Endometrium (tissue), 2 donors: ENCODE measurements around the gene MTARC2.
A peak's percentile ranks its signal among the peaks of the same experiment; 100 is the strongest.

Experiments used
- FAIRE-seq: peaks from 2 replicates; lab custom pipeline; 2012; peaks lifted over from hg19 to GRCh38; lab: Jason Lieb, UNC
- donor health status: control.
- donor health status: control.

Gene MTARC2

DNA sequence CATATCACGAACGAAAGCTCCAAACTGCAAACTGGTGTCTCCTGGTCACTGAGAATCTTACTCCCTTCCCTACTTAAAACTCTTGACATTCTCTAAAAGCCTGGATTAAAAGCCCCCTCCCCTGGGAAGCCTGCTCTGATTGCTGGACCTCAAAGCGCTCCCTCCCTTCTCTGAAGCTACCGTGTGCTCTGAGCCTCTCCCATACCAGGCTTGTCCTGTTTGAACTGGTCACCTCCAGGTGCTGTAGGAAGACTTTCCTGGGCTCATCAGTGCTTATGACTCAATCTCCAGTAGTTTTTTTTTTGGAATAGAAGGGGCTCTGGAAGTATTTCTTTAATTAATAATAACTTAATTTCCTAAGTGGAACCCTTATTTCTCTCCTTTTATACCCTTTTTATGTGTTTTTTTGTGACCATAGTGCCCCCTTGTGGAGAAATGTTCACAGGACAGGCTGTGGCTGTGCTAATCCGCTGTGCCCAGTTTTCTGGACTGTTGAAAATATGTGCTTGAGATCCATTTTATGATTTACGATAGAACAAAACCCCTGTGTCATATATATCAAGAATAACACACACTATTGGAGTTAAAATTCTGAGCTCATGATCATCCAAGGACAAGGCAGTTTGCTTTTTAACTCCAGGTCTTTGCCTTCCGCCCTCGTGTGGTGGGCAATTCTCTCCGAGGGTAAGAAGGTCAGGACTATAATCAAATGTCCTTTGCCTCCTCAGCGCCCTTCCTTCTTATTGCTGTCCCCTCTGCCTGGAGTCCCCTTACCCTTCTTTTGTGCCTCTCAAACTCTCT lies 55.5 kb downstream of the MTARC2 start:
- no peak for FAIRE-seq

DNA sequence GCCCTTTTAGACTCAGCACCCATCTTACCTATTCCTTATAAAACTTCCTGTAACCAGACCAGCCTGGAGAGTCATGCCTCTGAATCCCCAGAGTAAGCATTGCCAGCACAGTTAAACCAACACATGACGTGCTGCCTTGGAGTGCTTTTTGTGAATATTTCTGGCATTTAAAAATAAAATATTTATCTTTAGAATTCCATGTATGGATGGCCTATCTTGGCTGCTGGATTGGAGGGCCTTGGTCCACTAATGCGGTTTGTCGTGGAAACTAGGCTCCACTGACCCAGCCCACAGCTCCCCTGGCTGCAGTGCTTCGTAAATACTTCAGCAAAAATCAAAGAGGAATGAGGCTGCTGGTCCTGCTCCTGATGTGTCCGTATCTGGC lies 56.1 kb downstream of the MTARC2 start:
- FAIRE-seq, result no peak

GRCh38 chr1:220806408-220806807 lies 58.3 kb downstream of the MTARC2 start:
- FAIRE-seq, result no peak

DNA sequence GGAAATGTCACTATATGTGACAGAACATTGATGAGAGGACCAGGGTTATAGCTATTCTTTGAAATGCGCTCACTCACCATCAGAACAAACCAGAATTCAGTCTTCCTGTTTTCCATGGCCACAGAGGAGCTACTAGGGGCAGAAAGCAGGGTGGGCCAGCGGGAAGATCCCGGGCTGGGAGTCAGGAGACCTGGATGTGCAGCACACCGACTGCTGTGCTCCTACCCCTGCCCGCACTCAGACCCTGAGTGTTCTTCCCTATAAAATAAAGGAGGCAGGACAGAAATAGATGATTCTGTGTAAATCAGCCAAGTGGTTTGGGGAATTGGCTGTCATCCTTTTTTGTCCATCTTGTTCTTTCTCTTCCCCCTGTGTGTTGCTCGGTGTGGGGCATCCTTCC lies 59.6 kb downstream of the MTARC2 start:
- no peak for FAIRE-seq

GRCh38 chr1:220808345-220809186 lies 60.4 kb downstream of the MTARC2 start:
- FAIRE-seq, result no peak

- FAIRE-seq, result no peak
Measured at GRCh38 chr1:220809187-220809550, 61.0 kb downstream of the MTARC2 start.

DNA sequence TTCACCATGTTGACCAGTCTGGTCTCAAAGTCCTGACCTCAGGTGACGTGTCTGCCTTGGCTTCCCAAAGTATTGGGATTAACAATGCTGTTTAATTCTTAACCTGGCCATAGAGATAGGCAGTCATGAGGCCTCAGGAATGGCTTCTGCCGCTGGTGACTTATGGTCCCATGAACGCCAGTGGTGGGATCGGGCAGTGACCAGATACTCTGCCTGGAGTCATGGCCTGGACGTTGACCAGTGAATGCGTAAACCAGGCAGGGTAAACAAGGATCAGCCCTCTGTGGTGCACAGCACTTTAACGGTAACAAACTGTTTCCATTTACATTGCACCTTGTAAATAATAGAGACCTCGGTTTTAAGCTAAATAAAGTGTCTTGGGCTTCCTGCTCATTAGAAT lies 61.6 kb downstream of the MTARC2 start:
- FAIRE-seq, result no peak

DNA sequence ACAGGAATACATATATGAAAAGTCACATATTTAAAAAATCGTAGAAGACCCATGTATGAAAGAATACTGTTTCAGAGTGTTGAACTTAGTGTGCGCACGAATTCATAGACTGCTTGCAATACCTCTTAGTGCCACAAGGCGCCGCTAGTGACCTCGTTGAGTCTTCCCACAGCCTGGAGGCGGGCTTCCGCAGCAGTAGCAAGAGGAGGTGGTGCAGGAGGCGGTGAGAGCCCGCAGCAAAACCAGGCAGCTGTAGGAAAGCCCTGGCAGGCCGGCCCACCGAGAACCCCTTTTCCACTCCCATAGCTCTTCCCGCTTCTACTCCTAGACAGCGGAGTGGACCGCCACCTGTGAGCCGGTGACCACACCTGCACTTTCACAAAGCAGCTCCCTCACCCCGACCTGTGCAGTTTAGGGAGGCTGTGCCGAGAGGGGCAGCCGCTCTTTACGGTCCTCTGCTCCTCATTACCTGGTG lies 62.1 kb downstream of the MTARC2 start:
- peak; percentile 45 for FAIRE-seq

DNA sequence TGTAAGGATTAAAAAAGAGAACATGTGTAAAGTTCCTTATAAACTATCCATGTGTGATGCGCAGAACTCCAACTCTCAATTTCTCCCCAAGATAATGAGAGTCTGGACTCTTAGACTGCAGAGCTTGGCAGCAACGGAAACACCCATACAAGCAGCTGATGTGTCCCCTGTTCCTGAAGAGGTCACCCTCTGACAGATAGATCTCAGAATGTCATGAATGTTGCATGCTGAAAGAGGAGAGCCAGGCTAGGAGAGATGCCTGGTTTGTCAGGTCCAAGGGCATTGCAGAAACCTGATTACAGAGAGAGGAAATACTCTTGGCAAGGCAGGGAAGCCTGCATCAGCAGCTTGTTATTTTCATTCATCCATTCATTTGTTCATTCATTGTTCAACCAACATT lies 62.8 kb downstream of the MTARC2 start:
- no peak for FAIRE-seq

- no peak for FAIRE-seq
Measured at GRCh38 chr1:220811695-220812094, 63.6 kb downstream of the MTARC2 start.

DNA sequence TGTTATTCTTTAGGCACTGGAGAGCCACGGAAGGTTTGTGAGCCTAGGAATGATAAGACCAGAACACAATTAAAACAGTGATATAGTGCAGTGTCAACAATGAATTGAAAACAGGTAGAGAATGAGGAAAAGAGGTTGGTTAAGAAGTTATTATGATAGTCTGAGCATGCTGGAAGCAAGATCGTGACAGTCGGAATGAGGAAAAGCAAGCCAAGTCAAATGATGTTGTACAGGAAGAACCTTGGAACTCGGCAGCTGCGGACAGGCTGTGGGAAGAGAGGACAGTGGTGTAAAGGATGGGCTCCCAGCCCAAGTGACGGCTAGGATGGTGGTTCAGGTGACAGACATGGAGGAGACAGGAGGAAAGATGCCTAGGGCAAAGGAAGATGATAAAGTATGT lies 64.2 kb downstream of the MTARC2 start:
- no peak for FAIRE-seq

DNA sequence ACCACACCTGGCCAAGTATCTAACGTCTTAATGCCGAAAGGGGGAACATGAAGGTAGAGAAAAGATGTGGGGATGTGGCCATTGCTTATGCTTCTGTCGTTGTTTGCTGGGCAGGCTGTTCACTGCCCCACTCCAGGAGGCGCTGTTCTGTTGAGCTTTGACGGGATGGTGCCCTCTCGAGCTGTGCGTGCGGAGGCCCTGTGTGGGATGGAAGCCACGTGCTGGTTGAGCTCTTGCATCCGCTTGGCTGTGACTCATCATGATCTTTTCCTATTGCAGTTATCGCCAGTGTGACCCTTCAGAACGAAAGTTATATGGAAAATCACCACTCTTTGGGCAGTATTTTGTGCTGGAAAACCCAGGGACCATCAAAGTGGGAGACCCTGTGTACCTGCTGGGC lies 64.9 kb downstream of the MTARC2 start:
- no peak for FAIRE-seq

- no peak for FAIRE-seq
Measured at GRCh38 chr1:220815409-220815808, 67.3 kb downstream of the MTARC2 start.

DNA sequence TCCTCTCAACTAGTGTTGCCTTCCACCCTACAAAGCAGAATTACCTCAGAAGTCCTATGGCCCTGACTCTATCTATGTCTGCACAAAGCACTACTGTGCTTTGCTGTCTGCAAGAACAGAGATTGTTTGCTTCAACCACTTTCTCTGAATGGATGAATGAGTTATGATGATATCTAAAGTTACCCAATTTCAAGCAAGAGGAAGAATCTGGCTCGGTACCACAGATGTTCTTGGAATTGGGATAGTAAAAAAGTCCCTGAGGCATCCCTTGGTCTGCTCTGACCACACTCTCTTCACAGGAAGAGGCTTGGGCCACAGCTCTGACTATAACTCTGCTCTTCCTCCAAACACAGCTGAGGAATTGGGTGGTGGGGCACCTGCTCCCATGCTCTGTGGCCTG lies 69.8 kb downstream of the MTARC2 start:
- no peak for FAIRE-seq

DNA sequence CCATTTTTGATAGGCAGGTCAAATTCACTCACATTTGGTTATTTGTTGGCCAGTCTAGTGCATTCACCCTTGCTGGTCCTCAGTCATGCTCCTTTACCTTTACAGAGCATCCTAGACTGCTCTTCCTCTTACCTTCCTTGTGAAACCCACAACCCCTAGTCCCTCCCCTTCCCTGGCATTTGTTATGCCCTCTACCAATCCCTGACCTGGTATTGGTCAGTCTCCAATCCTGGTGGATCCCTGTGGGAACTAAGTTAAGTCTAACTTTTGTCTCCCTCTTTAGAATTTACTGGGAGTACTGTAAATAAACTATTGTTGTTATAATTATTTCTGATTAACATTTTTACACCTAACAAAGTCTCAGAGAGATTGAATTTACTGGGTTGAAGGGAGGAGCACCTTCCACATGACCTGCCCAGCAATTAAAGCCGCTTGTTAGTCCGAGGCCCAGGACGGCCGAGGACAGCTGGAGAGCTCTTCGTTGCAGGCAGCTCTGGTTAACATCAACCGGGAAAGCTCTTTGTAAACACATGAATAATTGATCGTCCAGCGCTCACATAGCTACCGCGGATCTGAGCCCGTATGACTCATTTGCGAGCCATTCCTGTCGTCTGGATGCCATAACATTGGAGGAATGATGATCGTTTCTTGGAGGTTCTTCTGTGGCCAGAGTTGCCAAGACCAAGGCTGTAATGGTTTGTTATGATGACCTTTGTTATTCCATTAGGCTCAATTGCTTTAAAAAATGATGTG lies 70.5 kb downstream of the MTARC2 start:
- peak; percentile 99 for FAIRE-seq

DNA sequence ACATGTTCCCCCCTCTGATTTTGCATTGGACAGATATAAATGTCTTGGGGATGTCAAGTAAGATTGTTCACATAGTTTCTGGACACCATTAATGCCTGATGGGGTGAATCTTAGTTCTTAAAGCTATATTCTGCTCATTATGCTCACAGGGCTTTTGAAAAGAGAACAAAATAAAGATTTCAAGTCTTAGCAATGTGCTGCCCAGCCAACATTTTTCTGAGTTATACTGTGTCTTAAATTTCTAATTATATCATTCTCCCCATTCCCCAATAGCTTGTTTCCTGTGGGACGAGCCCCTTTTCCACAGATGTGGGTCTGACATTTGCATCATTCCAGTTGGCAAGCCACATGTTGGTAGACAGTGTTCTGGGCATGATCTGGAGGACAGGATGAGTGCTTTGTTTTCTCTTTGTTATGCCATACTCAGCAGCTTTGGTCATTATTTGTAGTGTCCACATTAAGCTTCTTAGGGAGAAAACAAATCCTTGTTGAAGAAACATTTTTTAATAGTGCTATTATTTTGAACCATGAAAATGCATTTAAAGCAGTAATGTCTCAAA lies 71.4 kb downstream of the MTARC2 start:
- FAIRE-seq, result no peak

DNA sequence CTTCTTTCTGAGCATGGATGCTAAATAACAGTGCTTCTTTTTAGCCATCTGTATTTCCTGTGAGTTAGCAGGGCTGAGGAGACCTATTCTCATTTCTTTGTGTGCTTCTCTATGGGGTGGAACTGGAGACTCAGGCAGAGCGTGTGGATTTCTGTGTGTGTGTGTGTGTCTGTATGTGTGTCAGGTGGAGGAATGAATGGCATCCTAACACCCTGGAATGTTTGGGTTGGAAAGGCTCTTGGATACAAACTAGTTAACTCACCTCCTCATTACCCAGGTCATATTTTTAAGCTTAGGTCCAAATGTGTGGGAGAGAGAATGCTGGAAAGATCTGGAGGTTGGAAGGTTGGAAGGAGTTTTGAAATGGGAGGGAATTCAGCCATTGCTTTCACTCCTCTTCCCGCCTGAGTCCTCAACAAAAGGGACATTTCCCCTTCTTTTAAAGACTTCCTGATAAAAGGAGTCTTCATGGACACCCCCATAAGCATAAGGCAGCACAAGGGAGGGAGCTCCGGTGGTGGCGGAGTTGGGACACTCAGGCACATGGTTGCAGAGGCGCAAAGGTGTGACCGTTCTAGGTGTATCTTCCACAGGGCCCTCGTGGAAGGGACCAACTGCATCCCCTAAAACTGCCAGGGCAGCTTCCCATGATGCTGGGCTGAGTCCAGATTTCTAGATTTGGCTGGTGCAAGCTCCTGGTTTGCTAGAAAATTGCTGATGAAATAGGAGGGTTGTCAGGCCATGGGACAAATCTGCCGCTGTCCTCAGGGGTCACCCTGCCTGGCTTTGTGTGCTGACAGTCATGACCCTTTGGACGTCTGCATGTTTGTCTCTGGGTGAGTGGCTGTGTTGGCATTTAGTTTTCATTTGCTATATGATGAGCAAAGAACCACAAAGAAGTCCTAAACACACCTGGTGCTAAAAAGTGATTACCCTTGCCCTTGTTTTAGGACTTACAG lies 76.2 kb downstream of the MTARC2 start:
- FAIRE-seq, result no peak

DNA sequence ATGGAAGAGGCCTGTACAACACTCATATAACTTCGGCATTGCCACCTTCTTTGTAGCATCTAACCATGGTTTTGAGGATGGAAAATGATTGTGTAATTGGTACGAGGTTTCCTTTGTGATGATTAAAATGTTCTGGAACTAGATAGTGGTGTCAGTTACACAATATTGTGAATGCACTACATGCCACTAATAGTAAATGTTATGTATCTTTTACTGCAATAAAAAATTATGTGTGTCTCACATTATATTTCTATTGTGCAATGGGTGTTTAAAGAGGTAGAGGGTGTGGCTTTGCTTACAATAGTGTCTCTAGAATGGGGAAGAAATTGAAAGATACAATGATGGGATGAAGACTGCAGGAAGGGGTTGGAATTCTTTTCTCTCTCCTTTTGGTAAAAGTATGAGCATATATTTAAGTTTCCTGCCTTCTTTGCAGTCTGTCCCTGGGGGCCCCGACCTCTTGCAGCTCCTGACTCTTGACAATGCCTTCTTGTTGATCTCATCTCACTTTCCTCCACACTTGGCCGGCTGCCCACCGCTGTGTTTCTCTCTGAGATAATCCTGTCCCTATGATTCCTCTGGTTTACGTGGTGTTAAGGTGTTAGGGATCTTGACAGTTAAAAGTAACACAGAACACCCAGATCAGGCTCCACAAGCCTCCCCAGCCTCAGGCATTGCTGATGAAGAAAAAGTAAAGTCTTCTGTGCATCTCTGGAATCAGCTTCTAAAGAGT lies 77.9 kb downstream of the MTARC2 start:
- no peak for FAIRE-seq

DNA sequence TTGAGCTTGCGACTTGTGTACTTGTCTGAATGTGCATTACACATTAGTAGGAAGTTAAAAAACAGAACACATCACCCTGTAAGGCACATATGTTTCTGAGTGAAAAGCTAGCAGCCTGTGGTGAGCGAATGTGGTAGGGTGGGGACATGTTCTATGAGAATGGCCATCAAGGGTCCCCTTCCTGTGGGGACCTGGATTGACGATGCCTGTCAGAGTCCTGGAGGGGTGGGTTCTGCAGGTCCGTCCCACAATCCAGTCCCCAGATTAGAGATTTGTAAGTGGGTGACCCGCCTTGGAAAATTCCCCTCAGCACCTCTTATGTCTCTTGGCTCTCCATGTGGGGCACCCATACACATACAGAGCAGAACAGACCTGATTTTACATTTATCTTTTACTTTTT lies 78.6 kb downstream of the MTARC2 start:
- FAIRE-seq, result no peak

DNA sequence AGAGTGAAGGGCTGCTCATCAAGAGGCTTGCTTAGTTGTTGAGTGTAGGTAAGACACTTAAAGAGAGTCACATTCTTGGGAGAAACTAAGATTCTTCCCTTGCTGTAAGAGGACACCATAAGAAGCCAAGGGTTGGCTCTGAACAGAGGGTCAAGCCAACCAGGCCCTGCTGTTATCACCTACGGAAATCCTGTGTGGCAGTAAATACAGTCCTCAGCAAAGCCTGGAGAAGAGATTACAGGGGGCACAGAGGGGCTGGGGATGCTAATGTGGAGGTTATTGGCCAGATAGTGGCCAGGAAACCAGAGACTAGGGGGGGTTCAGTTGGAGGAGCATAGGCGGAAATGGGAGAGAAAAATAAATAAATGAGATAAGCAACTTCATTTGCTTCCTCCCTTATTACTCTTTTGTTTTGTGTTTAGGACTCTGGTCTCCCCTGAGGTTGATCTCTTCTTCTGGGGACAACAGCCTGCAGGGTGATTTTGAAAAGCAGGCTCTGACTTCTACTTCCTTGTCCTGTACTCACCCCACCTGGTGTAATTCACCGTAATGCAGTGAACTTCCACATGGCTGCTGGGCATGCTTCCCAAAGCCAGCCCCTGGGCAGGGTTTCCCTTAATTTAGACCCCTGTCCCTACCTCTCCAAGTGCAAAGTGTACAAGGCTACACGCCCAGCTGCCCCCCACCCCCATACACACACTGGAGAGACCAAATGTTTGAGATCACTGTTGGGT lies 79.5 kb downstream of the MTARC2 start:
- FAIRE-seq, result no peak
